IMR-90 (cell line): Measurements from ENCODE around the gene SAA1. TPM values are rescaled to one million over a fixed set of nuclear protein-coding genes. Genes with fewer than 3 reads are reported as not detected.

Experiments
- ATAC-seq: fragments of 200-7000 bp; cut with Tn5 transposase; 2 replicates; pipeline ENCODE4 v1.9.1; 2020; ENCODE audit warnings: low read depth, mild to moderate bottlenecking, moderate library complexity
- BruUV-seq: library from RNA; stranded (reverse); fragments of 400-500 nt; replicated peaks from 2 replicates; lab custom pipeline; 2021; lab: Mats Ljungman, UMichigan
- CTCF ChIA-PET: fragments of 300-600 bp; formaldehyde crosslinking; extraction: SDS; loops from one replicate; lab custom pipeline; 2021; ENCODE audit warnings: antibody characterized with exemption; lab: Yijun Ruan, JAX
- POLR2A ChIA-PET: fragments of 300-600 bp; sonication (Branson Sonifier 250); formaldehyde crosslinking; loops from one replicate; lab custom pipeline; 2022; ENCODE audit warnings: antibody characterized with exemption; ENCODE audit not compliant: unreplicated experiment; lab: Charles Lee
- DNase-seq: peaks from one replicate; pipeline ENCODE4 v3.0.0; 2013
- H2AFZ ChIP-seq: replicated peaks from 2 replicates; pipeline ENCODE3; 2013; ENCODE audit warnings: low read length, mild to moderate bottlenecking; ENCODE audit not compliant: poor library complexity
- H2AK5ac ChIP-seq: 2 replicates; pipeline ENCODE4 v1.6.1; 2013; ENCODE audit warnings: low read depth, low read length, inconsistent platforms
- H2AK9ac ChIP-seq: replicated peaks from 2 replicates; pipeline ENCODE3; 2013; ENCODE audit warnings: mild to moderate bottlenecking, low read depth, low read length, moderate library complexity; ENCODE audit not compliant: poor library complexity
- H2BK120ac ChIP-seq: 2 replicates; pipeline ENCODE4 v1.6.1; 2013; ENCODE audit warnings: low read depth, low read length, inconsistent platforms
- H2BK15ac ChIP-seq: 3 replicates; pipeline ENCODE4 v1.6.1; 2013; ENCODE audit warnings: low read depth, low read length, inconsistent platforms
- H2BK20ac ChIP-seq: 2 replicates; pipeline ENCODE4 v1.6.1; 2013; ENCODE audit warnings: low read depth, mild to moderate bottlenecking, inconsistent platforms, low read length, moderate library complexity
- H2BK5ac ChIP-seq: 2 replicates; pipeline ENCODE4 v1.6.1; 2013; ENCODE audit warnings: mild to moderate bottlenecking, low read depth, low read length, inconsistent platforms; ENCODE audit not compliant: poor library complexity, severe bottlenecking
- H3K14ac ChIP-seq: replicated peaks from 2 replicates; pipeline ENCODE4 v1.6.1; 2013; ENCODE audit warnings: low read depth, low read length, inconsistent platforms
- H3K18ac ChIP-seq: 2 replicates; pipeline ENCODE4 v1.6.1; 2013; ENCODE audit warnings: low read depth, low read length, control low read depth
- H3K23ac ChIP-seq: 2 replicates; pipeline ENCODE4 v1.6.1; 2013; ENCODE audit warnings: low read depth, low read length, inconsistent platforms
- H3K27ac ChIP-seq: 2 replicates; pipeline ENCODE4 v1.5.1; 2013; ENCODE audit warnings: mild to moderate bottlenecking, control low read depth, low read length; ENCODE audit not compliant: insufficient read depth
- H3K27me3 ChIP-seq: 2 replicates; pipeline ENCODE4 v1.6.1; 2013; ENCODE audit warnings: low read length; ENCODE audit not compliant: control insufficient read depth, insufficient read depth
- H3K36me3 ChIP-seq: 2 replicates; pipeline ENCODE4 v1.6.1; 2013; ENCODE audit warnings: low read length, mixed read lengths; ENCODE audit not compliant: control insufficient read depth, insufficient read depth
- H3K4ac ChIP-seq: 2 replicates; pipeline ENCODE4 v1.6.1; 2013; ENCODE audit warnings: low read depth, low read length, inconsistent platforms
- H3K4me1 ChIP-seq: 2 replicates; pipeline ENCODE4 v1.6.1; 2013; ENCODE audit warnings: low read length, mixed read lengths; ENCODE audit not compliant: control insufficient read depth, insufficient read depth
- H3K4me2 ChIP-seq: 2 replicates; pipeline ENCODE4 v1.6.1; 2013; ENCODE audit warnings: low read depth, mild to moderate bottlenecking, control low read depth, low read length, moderate library complexity
- H3K4me3 ChIP-seq: 2 replicates; pipeline ENCODE4 v1.5.1; 2013; ENCODE audit warnings: low read depth, mild to moderate bottlenecking, control low read depth, low read length, moderate library complexity; ENCODE audit not compliant: insufficient read depth
- H3K56ac ChIP-seq: 2 replicates; pipeline ENCODE4 v1.6.1; 2013; ENCODE audit warnings: low read length, inconsistent platforms; ENCODE audit not compliant: insufficient read depth; ENCODE audit errors: extremely low read depth
- H3K79me1 ChIP-seq, 2 experiments: 2 replicates each; pipeline ENCODE4 v1.6.1; 2013; ENCODE audit warnings: low read length in 2 of 2, inconsistent platforms in 1 of 2, low read depth in 1 of 2
- H3K9ac ChIP-seq: 2 replicates; pipeline ENCODE4 v1.6.1; 2013; ENCODE audit warnings: low read depth, low read length, control low read depth
- H3K9me1 ChIP-seq: 2 replicates; pipeline ENCODE4 v1.6.1; 2013; ENCODE audit warnings: low read length, inconsistent platforms; ENCODE audit not compliant: insufficient read depth
- H3K9me3 ChIP-seq: 2 replicates; pipeline ENCODE4 v1.6.1; 2013; ENCODE audit warnings: low read length; ENCODE audit not compliant: control insufficient read depth, insufficient read depth
- H4K20me1 ChIP-seq: 2 replicates; pipeline ENCODE4 v1.6.1; 2013; ENCODE audit warnings: low read length, inconsistent platforms; ENCODE audit not compliant: insufficient read depth
- H4K5ac ChIP-seq: 2 replicates; pipeline ENCODE4 v1.6.1; 2013; ENCODE audit warnings: mild to moderate bottlenecking, low read depth, low read length, control low read depth
- H4K8ac ChIP-seq, 2 experiments: 2 replicates each; pipeline ENCODE4 v1.6.1; 2013; ENCODE audit warnings: low read depth in 2 of 2, low read length in 2 of 2, control low read depth in 1 of 2, inconsistent platforms in 1 of 2
- H4K91ac ChIP-seq: 2 replicates; pipeline ENCODE4 v1.6.1; 2013; ENCODE audit warnings: low read depth, low read length, inconsistent platforms; ENCODE audit not compliant: insufficient read depth
- CTCF ChIP-seq: conservative IDR thresholded peaks from 2 replicates; pipeline ENCODE4 v1.5.1; 2012; ENCODE audit warnings: mild to moderate bottlenecking, low read depth, low read length, improper control_type of control experiment
- FOS ChIP-seq: fragments of 150-350 bp; IDR thresholded peaks from 2 replicates; pipeline ENCODE4 v1.6.1; 2016; ENCODE audit warnings: low read depth, low read length
- MAFK ChIP-seq: IDR thresholded peaks from 2 replicates; pipeline ENCODE4 v1.6.1; 2012; ENCODE audit warnings: low read depth, low read length, improper control_type of control experiment
- MXI1 ChIP-seq: IDR thresholded peaks from 2 replicates; pipeline ENCODE4 v1.6.1; 2012; ENCODE audit warnings: low read depth, mild to moderate bottlenecking, low read length, moderate library complexity, borderline replicate concordance
- NFE2L2 ChIP-seq: fragments of 150-350 bp; IDR thresholded peaks from 2 replicates; pipeline ENCODE4 v1.6.1; 2016; ENCODE audit warnings: low read depth, mild to moderate bottlenecking, low read length
- RFX5 ChIP-seq: IDR thresholded peaks from 2 replicates; pipeline ENCODE4 v1.8.0; 2012; ENCODE audit warnings: low read depth, mild to moderate bottlenecking, low read length, moderate library complexity
- WGBS, 2 experiments: methylation state at CpG; one replicate each; pipeline versions ENCODE4 v1.1.5 to v1.1.7; 2013; ENCODE audit warnings: missing lambda C conversion rate in 2 of 2; ENCODE audit not compliant: insufficient read length in 1 of 2; ENCODE audit errors: extremely low coverage in 2 of 2; 5-methylcytosine and 5-hydroxymethylcytosine counted together
- dilution Hi-C: fragments of 300-500 bp; cut with HindIII; formaldehyde crosslinking; loops from one replicate; pipeline ENCODE4 v1.14.3; 2018; ENCODE audit warnings: low sequenced_read_pairs; ENCODE audit not compliant: unreplicated experiment
- in situ Hi-C: fragments of 300-500 bp; cut with MboI; formaldehyde crosslinking; loops from 3 replicates; pipeline ENCODE4 v1.14.3; 2019; ENCODE audit warnings: low sequenced_read_pairs, inconsistent platforms, mixed read lengths
- intact Hi-C: fragments of 100-400 bp; cut with micrococcal nuclease; formaldehyde crosslinking; loops from 2 replicates; pipeline ENCODE4 v1.10.0; 2022
- polyA plus RNA-seq, 3 experiments: library from polyadenylated mRNA; depleted of rRNA; stranded (reverse); fragments of >200 nt; gene quantifications; 2 replicates each; pipeline ENCODE4 v1.2.3, GENCODE V29; 2012; ENCODE audit warnings: low replicate concordance in 1 of 3
- total RNA-seq: library from RNA; depleted of rRNA; stranded (reverse); fragments of >200 nt; gene quantifications from 2 replicates; pipeline ENCODE4 v1.2.3, GENCODE V29; 2012

SAA1 gene
- total and polyA plus RNA-seq, 2 of the 4 experiments (the other 2 are of a cell fraction): not detected

GRCh38 chr11:18271206-18271605 is 5.1 kb downstream of the SAA1 start:
- H4K5ac ChIP-seq: no peak overlapping the region
- no peak overlapping the region for H2BK15ac ChIP-seq
- no TSS peak for BruUV-seq
- no peak overlapping the region for H4K8ac ChIP-seq
- no CpG with 5 or more reads among the region's 4 CpGs for WGBS, 2 experiments
- H3K9ac ChIP-seq: no peak overlapping the region
- H3K36me3 ChIP-seq: no peaks in the 10 kb centered on the region
- no peak overlapping the region for H3K4ac ChIP-seq
- H3K23ac ChIP-seq: no peak overlapping the region
- no peak overlapping the region for H2AK9ac ChIP-seq
- H3K9me3 ChIP-seq: no peaks in the 10 kb centered on the region
- no peak overlapping the region for H3K18ac ChIP-seq
- H3K9me1 ChIP-seq: no peaks in the 10 kb centered on the region
- H2BK20ac ChIP-seq: no peak overlapping the region
- dilution Hi-C loops: no loop called here
- no peaks in the 10 kb centered on the region for H3K79me1 ChIP-seq
- in situ Hi-C loops: no loop called here
- intact Hi-C loops: no loop called here
- POLR2A ChIA-PET: no interaction called here
- no peaks in the 10 kb centered on the region for H3K4me1 ChIP-seq
- H3K56ac ChIP-seq: no peak overlapping the region
- TF ChIP-seq NFE2L2: no peak
- no peak for TF ChIP-seq MAFK
- TF ChIP-seq RFX5: no peak
- TF ChIP-seq MXI1: no peak
- TF ChIP-seq FOS: no peak
- no peak for TF ChIP-seq CTCF
- no peak overlapping the region for H3K27ac ChIP-seq
- DNase-seq (no peak), ATAC-seq (no peak)
- CTCF ChIA-PET: no interaction called here
- H3K14ac ChIP-seq: no peak overlapping the region
- no peaks in the 10 kb centered on the region for H3K27me3 ChIP-seq
- H3K4me3 ChIP-seq: no peak overlapping the region
- H3K4me2 ChIP-seq: no peak overlapping the region
- H4K91ac ChIP-seq: no peak overlapping the region
- no peak overlapping the region for H2AFZ ChIP-seq
- H2BK120ac ChIP-seq: no peak overlapping the region
- H2AK5ac ChIP-seq: no peak overlapping the region
- H2BK5ac ChIP-seq: no peak overlapping the region
- H4K20me1 ChIP-seq: no peaks in the 10 kb centered on the region
